A549 (cell line): Measurements from ENCODE around the gene HS6ST3.

ENCODE experiments used
- JUNB ChIP-seq: fragments of >200 bp; sonication (Bioruptor Twin); formaldehyde crosslinking; IDR thresholded peaks from 2 replicates; pipeline ENCODE4 v1.6.1; 2016
- MAFK ChIP-seq: fragments of 450-650 bp; IDR thresholded peaks from 2 replicates; pipeline ENCODE4 v1.6.1; 2014; ENCODE audit not compliant: partially characterized antibody
- NFE2L2 ChIP-seq: fragments of 150-350 bp; conservative IDR thresholded peaks from 2 replicates; pipeline ENCODE4 v1.6.1; 2014; ENCODE audit warnings: low read length
- POLR2A ChIP-seq: IDR thresholded peaks from 2 replicates; pipeline ENCODE4 v1.6.1; 2012; ENCODE audit warnings: mild to moderate bottlenecking, low read length
- RARB ChIP-seq: fragments of 250-450 bp; sonication (Bioruptor Pico); IDR thresholded peaks from 2 replicates; pipeline ENCODE4 v1.8.0; 2021; ENCODE audit warnings: mild to moderate bottlenecking, moderate library complexity
- ZSCAN20 ChIP-seq: fragments of 250-450 bp; sonication (Bioruptor Pico); IDR thresholded peaks from 2 replicates; pipeline ENCODE4 v1.8.0; 2022; ENCODE audit warnings: mild to moderate bottlenecking, moderate library complexity
- TF ChIP-seq, protein P1 (sequence below): fragments of >200 bp; sonication (Bioruptor Twin); formaldehyde crosslinking; IDR thresholded peaks from 3 replicates; pipeline ENCODE4 v1.5.1; 2016
- TF ChIP-seq, protein P2 (sequence below): fragments of 200-600 bp; sonication (generic); IDR thresholded peaks from 2 replicates; pipeline ENCODE4 v1.6.1; 2016; ENCODE audit warnings: antibody characterized with exemption, mild to moderate bottlenecking, moderate library complexity

GRCh38 chr13:96431044-96431581 lies 341.2 kb downstream of the HS6ST3 start:
- no peak for TF ChIP-seq JUNB
- no peak for TF ChIP-seq MAFK
- TF ChIP-seq, protein P1, sequence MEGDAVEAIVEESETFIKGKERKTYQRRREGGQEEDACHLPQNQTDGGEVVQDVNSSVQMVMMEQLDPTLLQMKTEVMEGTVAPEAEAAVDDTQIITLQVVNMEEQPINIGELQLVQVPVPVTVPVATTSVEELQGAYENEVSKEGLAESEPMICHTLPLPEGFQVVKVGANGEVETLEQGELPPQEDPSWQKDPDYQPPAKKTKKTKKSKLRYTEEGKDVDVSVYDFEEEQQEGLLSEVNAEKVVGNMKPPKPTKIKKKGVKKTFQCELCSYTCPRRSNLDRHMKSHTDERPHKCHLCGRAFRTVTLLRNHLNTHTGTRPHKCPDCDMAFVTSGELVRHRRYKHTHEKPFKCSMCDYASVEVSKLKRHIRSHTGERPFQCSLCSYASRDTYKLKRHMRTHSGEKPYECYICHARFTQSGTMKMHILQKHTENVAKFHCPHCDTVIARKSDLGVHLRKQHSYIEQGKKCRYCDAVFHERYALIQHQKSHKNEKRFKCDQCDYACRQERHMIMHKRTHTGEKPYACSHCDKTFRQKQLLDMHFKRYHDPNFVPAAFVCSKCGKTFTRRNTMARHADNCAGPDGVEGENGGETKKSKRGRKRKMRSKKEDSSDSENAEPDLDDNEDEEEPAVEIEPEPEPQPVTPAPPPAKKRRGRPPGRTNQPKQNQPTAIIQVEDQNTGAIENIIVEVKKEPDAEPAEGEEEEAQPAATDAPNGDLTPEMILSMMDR: no peak
- TF ChIP-seq ZSCAN20 (CRISPR knock-in tag): no peak
- TF ChIP-seq RARB (CRISPR knock-in tag): no peak
- no peak for TF ChIP-seq NFE2L2
- TF ChIP-seq, protein P2, sequence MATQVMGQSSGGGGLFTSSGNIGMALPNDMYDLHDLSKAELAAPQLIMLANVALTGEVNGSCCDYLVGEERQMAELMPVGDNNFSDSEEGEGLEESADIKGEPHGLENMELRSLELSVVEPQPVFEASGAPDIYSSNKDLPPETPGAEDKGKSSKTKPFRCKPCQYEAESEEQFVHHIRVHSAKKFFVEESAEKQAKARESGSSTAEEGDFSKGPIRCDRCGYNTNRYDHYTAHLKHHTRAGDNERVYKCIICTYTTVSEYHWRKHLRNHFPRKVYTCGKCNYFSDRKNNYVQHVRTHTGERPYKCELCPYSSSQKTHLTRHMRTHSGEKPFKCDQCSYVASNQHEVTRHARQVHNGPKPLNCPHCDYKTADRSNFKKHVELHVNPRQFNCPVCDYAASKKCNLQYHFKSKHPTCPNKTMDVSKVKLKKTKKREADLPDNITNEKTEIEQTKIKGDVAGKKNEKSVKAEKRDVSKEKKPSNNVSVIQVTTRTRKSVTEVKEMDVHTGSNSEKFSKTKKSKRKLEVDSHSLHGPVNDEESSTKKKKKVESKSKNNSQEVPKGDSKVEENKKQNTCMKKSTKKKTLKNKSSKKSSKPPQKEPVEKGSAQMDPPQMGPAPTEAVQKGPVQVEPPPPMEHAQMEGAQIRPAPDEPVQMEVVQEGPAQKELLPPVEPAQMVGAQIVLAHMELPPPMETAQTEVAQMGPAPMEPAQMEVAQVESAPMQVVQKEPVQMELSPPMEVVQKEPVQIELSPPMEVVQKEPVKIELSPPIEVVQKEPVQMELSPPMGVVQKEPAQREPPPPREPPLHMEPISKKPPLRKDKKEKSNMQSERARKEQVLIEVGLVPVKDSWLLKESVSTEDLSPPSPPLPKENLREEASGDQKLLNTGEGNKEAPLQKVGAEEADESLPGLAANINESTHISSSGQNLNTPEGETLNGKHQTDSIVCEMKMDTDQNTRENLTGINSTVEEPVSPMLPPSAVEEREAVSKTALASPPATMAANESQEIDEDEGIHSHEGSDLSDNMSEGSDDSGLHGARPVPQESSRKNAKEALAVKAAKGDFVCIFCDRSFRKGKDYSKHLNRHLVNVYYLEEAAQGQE: no peak
- TF ChIP-seq POLR2A: no peak
